Measurements from ENCODE around the gene STK11IP. TPM values are rescaled to one million over a fixed set of nuclear protein-coding genes. Genes with fewer than 3 reads are reported as not detected.

STK11IP gene
- total and polyA plus RNA-seq, 2 of the 4 experiments (the other 2 are of a cell fraction): 14.5 to 19.7 TPM

DNA sequence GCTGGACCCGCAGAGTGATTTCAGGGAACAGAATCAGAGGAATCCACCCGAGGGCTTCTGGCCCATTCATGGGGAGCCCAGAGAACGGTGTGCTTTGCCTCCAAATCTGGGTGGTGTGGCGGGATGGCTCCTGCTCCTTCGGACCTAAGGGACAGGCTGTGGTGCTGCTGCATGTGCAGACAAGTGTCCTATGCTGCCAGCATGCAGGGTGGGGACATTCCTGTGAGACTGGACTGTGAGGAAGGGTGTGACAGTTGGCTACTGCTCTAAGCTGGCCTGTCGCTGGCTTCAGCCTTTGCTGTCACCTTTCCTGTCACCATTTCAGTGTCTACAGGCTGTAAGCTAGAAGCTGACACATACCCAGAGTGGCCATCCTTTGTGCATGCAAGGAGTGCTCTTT is 26.9 kb downstream of the STK11IP start:
- no peaks in the 10 kb centered on the region; the same call in 1 of the 2 replicates for H3K4me1 ChIP-seq (ENCODE audit: control insufficient read depth, insufficient read depth, low read length)
- H3K27ac ChIP-seq (ENCODE audit: insufficient read depth, low read length): no peak overlapping the region
- H3K23ac ChIP-seq (ENCODE audit: low read depth, low read length): no peak overlapping the region
- dilution Hi-C loops (cut with HindIII; ENCODE audit: low sequenced_read_pairs, unreplicated experiment): no loop called here
- H3K4ac ChIP-seq (ENCODE audit: low read depth, low read length): no peak overlapping the region
- TF ChIP-seq FOS (IDR thresholded peaks at IDR 0.05; ENCODE audit: low read depth, low read length) (no peak), RFX5 (IDR thresholded peaks at IDR 0.05; ENCODE audit: low read depth, low read length) (no peak), MAFK (IDR thresholded peaks at IDR 0.05; ENCODE audit: low read depth, low read length) (no peak), CHD1 (IDR thresholded peaks at IDR 0.05; ENCODE audit: low read depth, low read length) (no peak)
- TF ChIP-seq, protein P1, sequence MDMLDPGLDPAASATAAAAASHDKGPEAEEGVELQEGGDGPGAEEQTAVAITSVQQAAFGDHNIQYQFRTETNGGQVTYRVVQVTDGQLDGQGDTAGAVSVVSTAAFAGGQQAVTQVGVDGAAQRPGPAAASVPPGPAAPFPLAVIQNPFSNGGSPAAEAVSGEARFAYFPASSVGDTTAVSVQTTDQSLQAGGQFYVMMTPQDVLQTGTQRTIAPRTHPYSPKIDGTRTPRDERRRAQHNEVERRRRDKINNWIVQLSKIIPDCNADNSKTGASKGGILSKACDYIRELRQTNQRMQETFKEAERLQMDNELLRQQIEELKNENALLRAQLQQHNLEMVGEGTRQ (IDR thresholded peaks at IDR 0.05; ENCODE audit: low read depth, low read length): no peak
- in situ Hi-C loops (cut with MboI; ENCODE audit: low sequenced_read_pairs): no loop called here
- no peaks in the 10 kb centered on the region for H3K36me3 ChIP-seq (ENCODE audit: control insufficient read depth, insufficient read depth, low read length)
- no peak overlapping the region for H3K4me2 ChIP-seq (ENCODE audit: low read depth, low read length)
- no peaks in the 10 kb centered on the region for H3K79me1 ChIP-seq (ENCODE audit: low read depth in 1 of 2, low read length in 2 of 2)
- WGBS, 2 experiments (ENCODE audit: extremely low coverage in 2 of 2, insufficient read length in 1 of 2): 63% methylated on average over 1 of the region's 6 CpGs; no CpG with 5 or more reads in 1 of the 2 experiments
- no peaks in the 10 kb centered on the region for H3K9me3 ChIP-seq (ENCODE audit: control insufficient read depth, insufficient read depth, low read length)
- ChIA-PET CTCF (no interaction called here), POLR2A (ENCODE audit: unreplicated experiment) (no interaction called here)
- H4K8ac ChIP-seq (ENCODE audit: low read depth in 2 of 2, low read length in 2 of 2): no peak overlapping the region
- no peak overlapping the region for H3K4me3 ChIP-seq (ENCODE audit: insufficient read depth, low read depth, low read length)
- no peak overlapping the region for H2BK120ac ChIP-seq (ENCODE audit: low read depth, low read length)
- peaks cover 45% of the 10 kb centered on the region for H3K27me3 ChIP-seq (ENCODE audit: control insufficient read depth, insufficient read depth, low read length)
- ATAC-seq (ENCODE audit: low read depth) (no peak), DNase-seq (no peak)
- no peaks in the 10 kb centered on the region; the same call in none of the 2 replicates for H4K20me1 ChIP-seq (ENCODE audit: insufficient read depth, low read length)
- H3K9ac ChIP-seq (ENCODE audit: low read depth, low read length): no peak overlapping the region
- H2AFZ ChIP-seq (replicated peaks; ENCODE audit: low read length, poor library complexity): no peak overlapping the region
- intact Hi-C loops (cut with micrococcal nuclease): no loop called here
- no peak overlapping the region for H4K91ac ChIP-seq (ENCODE audit: insufficient read depth, low read depth, low read length)
- H3K9me1 ChIP-seq (ENCODE audit: insufficient read depth, low read length): no peaks in the 10 kb centered on the region; the same call in 1 of the 2 replicates
- no peak overlapping the region for H2BK20ac ChIP-seq (ENCODE audit: low read depth, low read length)
- no peak overlapping the region for H4K5ac ChIP-seq (ENCODE audit: low read depth, low read length)
- H2AK5ac ChIP-seq (ENCODE audit: low read depth, low read length): no peak overlapping the region
- H3K56ac ChIP-seq (ENCODE audit: extremely low read depth, insufficient read depth, low read length): no peak overlapping the region
- no peak overlapping the region for H2BK15ac ChIP-seq (ENCODE audit: low read depth, low read length)
- no TSS peak for BruUV-seq (replicated peaks)
- H2AK9ac ChIP-seq (replicated peaks; ENCODE audit: low read depth, low read length, poor library complexity): no peak overlapping the region
- H2BK5ac ChIP-seq (ENCODE audit: low read depth, low read length, poor library complexity, severe bottlenecking): no peak overlapping the region
- no peak overlapping the region for H3K18ac ChIP-seq (ENCODE audit: low read depth, low read length)
- H3K14ac ChIP-seq (replicated peaks; ENCODE audit: low read depth, low read length): no peak overlapping the region

Data from IMR-90 (cell line).